ENCODE results near the gene ECE1. TPM values are rescaled to one million over a fixed set of nuclear protein-coding genes. Genes with fewer than 3 reads are reported as not detected.
A peak's percentile ranks its signal among the peaks of the same experiment; 100 is the strongest.

Gene ECE1
- total and polyA plus RNA-seq, 2 of the 8 experiments (the other 6 are each of a cell fraction or from before 2014, with no cell fraction given) = 21.4 to 36.8 TPM

GRCh38 chr1:21263653-21264225 lies 26.5 kb downstream of the ECE1 start:
- Histone ChIP-seq H3K56ac (replicated peaks; ENCODE audit: insufficient read length, low read depth, low read length) (no peak overlapping the region), H3K36me3 (ENCODE audit: control insufficient read depth in 2 of 4, insufficient read depth in 4 of 4, low read length in 3 of 4) (no peaks in the 10 kb centered on the region; a peak in 1 of 8 replicates), H2BK12ac (ENCODE audit: low read depth, low read length) (no peak overlapping the region), H3K4ac (replicated peaks; ENCODE audit: insufficient read length, low read depth, low read length) (no peak overlapping the region), H2AK5ac (ENCODE audit: low read depth, low read length) (no peak overlapping the region), H3K27me3 (replicated peaks in 1 of 4; ENCODE audit: control insufficient read depth in 3 of 4, extremely low read depth in 1 of 4, insufficient read depth in 3 of 4, low read length in 3 of 4) (no peaks in the 10 kb centered on the region), H3K23me2 (ENCODE audit: low read depth, low read length) (no peaks in the 10 kb centered on the region), H3K23ac (ENCODE audit: insufficient read length) (no peak overlapping the region), H3K9me3 (ENCODE audit: insufficient read depth in 2 of 2, low read depth in 1 of 2, low read length in 1 of 2) (no peaks in the 10 kb centered on the region), H2BK15ac (ENCODE audit: low read length) (no peak overlapping the region), H3K79me2 (ENCODE audit: control insufficient read depth in 1 of 2, insufficient read depth in 2 of 2, low read length in 2 of 2) (no peaks in the 10 kb centered on the region), H3K9ac (replicated peaks in 1 of 4; ENCODE audit: extremely low read depth in 1 of 4, low read depth in 3 of 4, low read length in 3 of 4) (no peak overlapping the region), H3K4me1 (replicated peaks in 1 of 4; ENCODE audit: control insufficient read depth in 3 of 4, insufficient read depth in 4 of 4, low read length in 3 of 4) (peaks cover 0 to 15% (median 7%) of the 10 kb centered on the region in 4 experiments; a peak in 5 of 7 replicates), H2AFZ (ENCODE audit: low read length) (no peak overlapping the region), H3K14ac (ENCODE audit: insufficient read length) (no peak overlapping the region), H4K91ac (replicated peaks; ENCODE audit: insufficient read length, low read length) (no peak overlapping the region), H3K4me2 (ENCODE audit: insufficient read depth in 1 of 2, low read depth in 2 of 2, low read length in 2 of 2) (no peak overlapping the region), H4K8ac (ENCODE audit: extremely low read depth, insufficient read depth, low read length) (peak overlapping the region; percentile 25; the same call in 1 of the 2 replicates), H3K4me3 (ENCODE audit: extremely low read depth in 1 of 4, insufficient read depth in 2 of 4, low read depth in 3 of 4, low read length in 4 of 4) (no peak overlapping the region), H3K79me1 (ENCODE audit: low read depth, low read length) (no peaks in the 10 kb centered on the region), H2BK5ac (ENCODE audit: low read depth, low read length) (no peak overlapping the region), H4K20me1 (replicated peaks in 1 of 2; ENCODE audit: control insufficient read depth in 1 of 2, insufficient read depth in 2 of 2, low read length in 2 of 2) (peaks cover 0 to 2% of the 10 kb centered on the region in 2 experiments), H2BK120ac (replicated peaks; ENCODE audit: low read depth, low read length) (no peak overlapping the region), H3K27ac (ENCODE audit: low read depth, low read length) (no peak overlapping the region), H3K18ac (ENCODE audit: extremely low read depth, low read length) (no peak overlapping the region), H4K5ac (ENCODE audit: insufficient read length, low read depth, low read length) (no peak overlapping the region), H2BK20ac (ENCODE audit: low read length) (no peak overlapping the region)
- WGBS, 2 experiments (ENCODE audit: extremely low coverage in 1 of 2, insufficient coverage in 1 of 2, insufficient read length in 1 of 2, insufficient replicate concordance in 2 of 2, low coverage in 1 of 2, low lambda C conversion rate in 2 of 2, missing lambda C conversion rate in 1 of 2) = 92% methylated on average over 9 of the region's 11 CpGs; no CpG with 5 or more reads in 1 of the 2 experiments
- DNase-seq (ENCODE audit: low read depth in 1 of 2, low spot score in 2 of 2) = no peak
- ChIA-PET POLR2A (ENCODE audit: partially characterized antibody) (no interaction called here), CTCF (ENCODE audit: partially characterized antibody) (interaction anchor here (0.6 to 1.5 kb wide), 3 partner anchors 12 to 250 kb away, joined by 3 to 4 read pairs (median 3); no protein-coding TSS in a partner anchor)
- no peak for FAIRE-seq
- TF ChIP-seq BRCA1 (IDR thresholded peaks at IDR 0.05; ENCODE audit: low read depth, low read length) = no peak
- no peak for TF ChIP-seq USF2 (IDR thresholded peaks at IDR 0.05; ENCODE audit: low read length)
- no peak for TF ChIP-seq TAF1 (IDR thresholded peaks at IDR 0.05; ENCODE audit: low read depth, low read length)
- TF ChIP-seq MAX (IDR thresholded peaks at IDR 0.05) = no peak
- TF ChIP-seq CTCF (IDR thresholded peaks at IDR 0.05; ENCODE audit: control extremely low read depth in 1 of 3, insufficient read depth in 1 of 3, low read depth in 1 of 3, low read length in 3 of 3) = no peak
- no peak for TF ChIP-seq POLR2AphosphoS5 (IDR thresholded peaks at IDR 0.05; ENCODE audit: low read depth, low read length)
- no peak for TF ChIP-seq CBX5 (IDR thresholded peaks at IDR 0.05; ENCODE audit: low read depth, low read length)
- TF ChIP-seq SIRT6 (IDR thresholded peaks at IDR 0.05; ENCODE audit: low read length) = no peak
- no peak for TF ChIP-seq SIX5 (IDR thresholded peaks at IDR 0.05; ENCODE audit: low read depth, low read length)
- TF ChIP-seq KDM1A (IDR thresholded peaks at IDR 0.05; ENCODE audit: borderline replicate concordance, low read length) = no peak
